GM18873 (cell line): ENCODE data around the gene CCM2L.

Source experiments
- ATAC-seq: cut with Tn5 transposase; IDR thresholded peaks from one replicate; pipeline ENCODE4 v1.9.1; 2021; ENCODE audit warnings: mild to moderate bottlenecking, moderate library complexity, moderate number of reproducible peaks; ENCODE audit not compliant: unreplicated experiment, low FRiP score

Gene CCM2L

DNA sequence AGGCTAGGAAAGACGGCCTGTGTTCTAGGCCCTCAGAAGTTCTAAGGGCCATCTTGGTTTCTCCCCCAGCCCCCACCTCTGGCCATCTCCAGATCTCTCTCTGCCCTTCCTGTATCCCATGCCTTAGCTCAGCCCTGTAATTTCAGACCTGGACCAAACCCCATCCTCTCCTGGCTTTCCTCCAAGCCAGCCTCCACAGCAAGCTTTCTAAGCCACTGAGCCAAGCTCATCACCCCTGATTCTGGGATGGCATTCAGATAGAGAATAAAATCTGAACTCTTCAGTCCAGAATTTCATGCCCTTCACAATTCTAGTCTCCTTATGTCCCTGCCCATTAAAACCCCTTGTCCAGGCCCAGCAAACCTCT lies 18.9 kb upstream of the CCM2L start:
- no peak for ATAC-seq

DNA sequence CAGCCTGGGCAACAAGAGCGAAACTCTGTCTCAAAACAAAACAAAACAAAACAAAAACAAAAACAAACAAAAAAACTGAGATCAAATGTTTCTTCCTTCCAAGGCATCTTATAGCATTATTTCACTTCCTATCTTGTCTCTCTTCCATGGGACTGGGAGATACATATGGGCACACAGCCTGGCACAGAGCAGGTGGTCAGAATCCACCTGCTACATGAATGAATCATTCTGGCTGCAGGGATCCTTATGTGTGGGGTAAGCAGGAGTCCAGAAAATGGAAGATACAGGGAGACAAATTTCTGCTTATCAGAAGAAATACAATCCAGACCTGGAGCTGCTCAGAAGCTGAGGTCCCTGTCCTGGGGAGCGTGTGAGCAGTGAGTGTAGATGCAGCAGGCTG lies 18.2 kb upstream of the CCM2L start:
- no peak for ATAC-seq

DNA sequence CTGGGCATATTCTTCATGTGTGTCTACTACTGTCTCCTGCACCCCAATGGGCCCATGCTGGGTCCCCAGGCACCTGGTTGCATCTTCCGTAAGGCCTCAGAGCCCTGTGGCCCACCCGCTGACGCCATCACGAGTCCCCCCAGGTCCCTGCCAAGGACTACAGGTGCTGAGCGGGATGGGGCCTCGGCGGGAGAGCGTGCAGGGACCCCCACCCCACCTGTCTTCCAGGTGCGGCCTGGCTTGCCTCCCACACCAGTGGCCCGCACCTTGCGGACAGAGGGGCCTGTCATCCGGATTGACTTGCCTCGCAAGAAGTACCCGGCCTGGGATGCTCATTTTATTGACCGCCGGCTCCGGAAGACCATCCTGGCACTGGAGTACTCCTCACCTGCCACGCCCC lies 13.2 kb upstream of the CCM2L start:
- ATAC-seq = no peak

DNA sequence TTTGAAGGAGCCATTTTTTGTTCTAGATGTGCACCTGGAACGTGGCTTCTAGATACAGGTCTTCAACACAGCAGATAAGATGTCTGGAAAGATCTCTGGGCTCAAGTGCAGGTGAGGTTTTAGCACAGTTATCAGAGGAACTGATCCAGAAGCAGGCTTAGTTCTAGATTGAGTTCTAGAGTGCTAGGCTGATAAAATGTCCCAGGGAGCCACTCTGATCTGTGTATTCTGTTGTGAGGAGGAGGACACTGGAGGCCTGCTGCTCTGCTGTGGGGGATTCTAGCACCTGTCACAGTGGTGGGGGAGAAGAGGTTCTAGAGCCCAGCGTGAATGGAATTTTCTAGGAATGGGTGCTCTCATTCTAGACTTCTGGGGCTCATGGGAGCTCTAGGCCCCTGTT lies 12.0 kb upstream of the CCM2L start:
- no peak for ATAC-seq

DNA sequence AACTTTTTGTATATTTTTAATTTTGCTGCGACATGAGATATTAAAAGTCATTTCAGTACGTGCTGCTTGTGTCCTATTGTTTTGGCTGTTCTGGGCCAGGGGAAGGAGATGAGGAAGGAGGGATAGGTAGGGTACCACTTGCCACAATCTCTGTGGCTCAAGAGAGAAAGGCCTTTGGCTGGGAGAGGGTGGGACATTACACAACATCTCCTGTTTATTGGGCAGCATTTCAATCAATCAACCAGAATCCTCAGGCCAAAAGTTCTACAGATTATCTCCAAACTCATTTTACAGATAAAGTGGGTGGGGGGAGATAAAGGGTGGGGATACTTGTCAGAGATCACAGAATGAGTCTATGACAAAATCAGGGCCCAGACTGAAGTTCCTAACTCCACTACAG lies 6.9 kb upstream of the CCM2L start:
- no peak for ATAC-seq

DNA sequence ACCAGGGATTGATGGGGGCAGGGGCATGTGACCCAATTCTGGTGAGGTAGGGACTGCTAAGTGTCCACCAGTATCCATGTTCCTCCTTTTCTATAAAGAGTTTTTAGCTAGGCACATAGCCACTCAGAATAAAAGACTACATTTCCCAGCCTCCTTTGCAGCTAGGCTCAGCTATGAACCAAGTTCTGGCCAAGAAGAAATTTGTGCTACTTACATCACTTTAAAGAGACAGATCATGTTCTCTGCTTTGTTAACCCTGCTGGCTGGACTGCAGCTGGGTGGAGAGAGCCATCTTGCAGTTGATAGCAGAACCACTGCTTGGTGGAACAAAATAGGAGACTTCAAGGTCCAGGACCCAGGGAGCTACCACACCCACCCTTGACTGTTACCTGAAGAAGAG lies 5.3 kb upstream of the CCM2L start:
- no peak for ATAC-seq

DNA sequence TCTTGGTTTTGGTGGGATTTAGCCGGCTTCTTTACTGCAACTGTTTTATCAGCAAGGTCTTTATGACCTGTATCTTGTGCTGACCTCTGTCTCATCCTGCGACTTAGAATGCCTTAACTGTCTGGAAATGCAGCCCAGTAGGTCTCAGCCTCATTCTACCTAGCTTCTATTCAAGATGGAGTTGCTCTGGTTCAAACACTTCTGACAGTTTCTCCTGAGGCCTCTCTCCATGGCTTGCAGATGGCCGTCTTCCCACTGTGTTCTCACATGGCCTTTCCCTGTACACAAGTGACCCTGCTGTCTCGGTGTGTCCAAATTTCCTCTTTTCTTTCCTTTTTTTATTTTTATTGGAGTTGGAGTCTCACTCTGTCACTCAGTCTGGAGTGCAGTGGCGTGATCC lies 4.2 kb upstream of the CCM2L start:
- ATAC-seq = no peak

DNA sequence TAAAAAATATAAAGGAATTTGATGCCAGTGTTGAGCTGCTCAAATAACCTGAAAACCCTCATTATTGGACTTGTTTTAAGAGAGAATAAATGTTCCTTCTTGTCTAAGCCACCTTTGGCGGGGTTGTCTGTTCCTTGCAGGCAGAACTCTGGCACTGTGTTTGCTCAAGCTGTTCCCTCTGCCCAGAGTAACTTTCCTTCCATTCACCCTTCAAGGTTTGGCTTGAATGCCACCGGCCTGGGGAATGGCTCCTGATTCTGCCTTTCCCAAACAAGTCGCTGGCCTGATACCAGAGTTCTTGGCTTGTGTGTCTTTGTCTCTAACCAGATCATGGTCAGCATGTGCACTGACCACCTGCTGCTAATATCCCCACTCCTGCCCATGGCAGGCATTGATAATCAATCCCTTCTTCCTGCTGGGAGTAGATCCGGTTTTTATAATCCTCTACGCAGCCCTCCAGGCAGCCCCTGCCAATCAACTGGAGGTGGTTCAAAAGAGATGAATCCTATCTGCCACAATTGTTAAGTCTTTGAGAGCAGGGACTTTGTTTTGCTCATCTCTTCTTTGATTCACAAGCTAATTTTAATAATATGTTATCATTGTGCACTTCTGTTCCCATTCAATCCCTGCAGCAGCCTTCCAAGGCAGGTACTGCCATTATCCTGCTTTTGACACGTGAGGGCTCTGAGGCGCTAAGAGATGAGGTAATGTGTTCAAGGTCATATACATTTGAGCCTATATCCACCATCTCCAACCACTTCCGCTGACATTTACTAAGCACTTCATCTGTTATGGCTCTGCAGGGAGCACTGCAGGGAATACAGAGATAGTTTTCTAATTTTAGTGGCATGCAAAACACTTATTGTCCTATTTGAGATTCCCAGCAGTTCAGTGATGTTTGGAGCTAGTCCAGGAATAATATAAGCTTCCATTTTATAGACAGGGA lies 3.1 kb upstream of the CCM2L start:
- no peak for ATAC-seq

DNA sequence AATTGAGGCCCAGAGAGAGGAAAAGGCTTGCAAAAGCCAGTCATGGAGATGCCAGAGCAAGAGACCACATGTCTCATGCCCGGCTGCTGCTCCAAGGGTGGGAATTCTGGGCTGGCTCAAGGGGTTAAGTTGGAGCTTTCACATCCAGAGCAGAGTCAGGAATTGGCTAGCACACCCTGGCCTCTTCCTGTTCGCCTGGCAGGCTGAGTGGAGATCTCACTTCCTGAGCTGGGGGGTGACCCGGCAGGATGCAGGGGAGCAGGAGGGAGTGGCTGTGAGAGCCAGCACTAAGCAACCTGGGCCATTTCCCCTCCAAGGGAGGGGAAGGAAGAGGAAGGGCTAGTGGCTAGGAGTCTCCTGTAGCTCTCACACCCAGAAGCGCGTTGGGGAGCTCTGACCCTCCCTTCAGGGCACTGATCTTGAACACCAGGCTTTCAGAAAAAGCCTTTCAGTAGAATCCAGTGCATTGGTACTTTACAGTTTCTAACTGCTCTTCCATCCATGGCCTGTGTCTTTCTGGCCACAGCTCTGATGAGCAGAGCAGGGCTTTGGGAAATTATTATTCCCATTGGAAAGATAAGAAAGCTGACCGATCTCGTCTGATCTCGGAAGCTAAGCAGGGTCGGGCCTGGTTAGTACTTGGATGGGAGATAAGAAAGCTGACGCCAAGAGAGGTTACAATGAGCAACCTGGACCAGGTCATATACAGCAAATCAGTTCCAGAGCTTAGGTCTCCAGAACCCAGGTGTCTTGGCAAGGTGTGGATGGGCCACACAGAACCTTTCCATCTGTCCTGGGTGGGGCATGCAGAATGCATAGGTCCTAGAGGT lies 2.2 kb upstream of the CCM2L start:
- no peak for ATAC-seq

DNA sequence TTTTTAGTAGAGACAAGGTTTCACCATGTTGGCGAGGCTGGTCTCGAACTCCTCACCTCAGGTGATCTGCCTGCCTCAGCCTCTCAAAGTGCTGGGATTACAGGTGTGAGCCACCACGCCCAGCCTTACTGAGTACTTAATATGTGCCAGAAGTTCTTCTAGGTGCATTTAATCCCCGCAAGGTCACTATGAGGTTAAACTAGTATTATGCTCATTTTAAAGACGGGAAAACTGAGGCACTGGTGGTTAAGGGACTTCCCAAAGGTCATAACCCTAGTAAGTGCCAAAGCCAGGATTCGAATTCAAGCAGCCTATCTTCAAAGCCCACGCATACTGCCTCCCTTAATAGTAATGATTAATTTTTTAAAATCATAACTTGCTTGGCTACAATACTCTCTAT lies 674 bp upstream of the CCM2L start:
- no peak for ATAC-seq

DNA sequence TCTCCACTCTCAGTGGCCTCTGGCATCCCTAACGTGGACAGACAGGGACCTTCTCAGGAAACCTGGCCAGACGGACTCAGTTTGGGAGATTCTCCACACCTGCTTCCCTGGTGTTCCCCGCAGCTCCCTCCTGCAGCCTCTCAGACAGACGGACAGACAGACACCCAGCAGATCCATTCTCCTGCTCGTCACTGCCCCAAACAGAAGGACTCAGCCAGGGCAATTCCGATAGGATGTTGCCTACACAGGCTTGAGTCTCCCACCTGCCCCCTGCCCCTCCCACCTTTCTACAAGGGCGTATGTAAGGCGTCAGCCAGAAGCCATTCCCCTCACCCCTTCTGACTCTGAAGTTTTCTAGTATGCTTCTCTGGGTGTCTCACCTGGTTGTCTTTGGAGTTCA lies 428 bp downstream of the CCM2L start:
- ATAC-seq = no peak

DNA sequence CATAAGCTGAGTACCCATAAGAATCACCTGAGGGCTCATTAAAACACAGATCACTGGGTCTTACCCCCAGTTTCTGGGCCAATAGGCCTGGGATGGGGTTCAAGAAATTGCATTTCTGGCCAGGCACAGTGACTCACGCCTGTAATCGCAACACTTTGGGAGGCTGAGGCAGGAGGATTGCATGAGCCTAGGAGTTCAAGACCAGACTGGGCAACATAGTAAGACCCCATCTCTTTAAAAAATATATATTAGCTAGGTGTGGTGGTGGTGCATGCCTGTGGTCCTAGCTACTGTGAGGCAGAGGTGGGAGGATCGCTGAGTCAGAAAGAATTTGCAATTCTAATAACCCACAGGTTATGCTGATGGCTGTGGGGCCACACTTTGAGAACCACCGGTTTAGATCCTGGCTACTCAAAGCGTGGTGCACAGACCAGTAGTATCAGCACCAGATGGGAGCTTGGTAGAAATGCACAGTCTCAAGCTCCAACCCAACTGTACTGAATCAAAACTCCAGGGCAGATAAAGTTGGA lies 2.0 kb downstream of the CCM2L start:
- ATAC-seq = no peak

DNA sequence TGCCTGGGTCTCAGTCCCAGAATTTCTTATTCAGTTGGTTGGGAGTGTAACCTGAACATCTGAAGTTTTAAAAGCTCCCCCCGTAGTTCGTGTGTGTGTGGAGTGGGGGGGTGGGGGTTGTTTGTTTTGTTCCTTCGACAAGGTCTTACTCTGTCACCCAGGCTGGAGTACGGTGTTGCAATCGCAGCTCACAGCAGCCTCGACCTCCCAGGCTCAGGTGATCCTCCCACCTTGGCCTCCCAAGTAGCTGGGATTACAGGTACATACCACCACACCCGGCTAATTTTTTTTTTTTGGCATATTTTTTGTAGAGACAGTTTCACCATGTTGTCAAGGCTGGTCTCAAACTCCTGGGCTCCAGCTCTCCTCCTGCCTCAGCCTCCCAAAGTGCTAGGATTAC lies 3.1 kb downstream of the CCM2L start:
- ATAC-seq = no peak

DNA sequence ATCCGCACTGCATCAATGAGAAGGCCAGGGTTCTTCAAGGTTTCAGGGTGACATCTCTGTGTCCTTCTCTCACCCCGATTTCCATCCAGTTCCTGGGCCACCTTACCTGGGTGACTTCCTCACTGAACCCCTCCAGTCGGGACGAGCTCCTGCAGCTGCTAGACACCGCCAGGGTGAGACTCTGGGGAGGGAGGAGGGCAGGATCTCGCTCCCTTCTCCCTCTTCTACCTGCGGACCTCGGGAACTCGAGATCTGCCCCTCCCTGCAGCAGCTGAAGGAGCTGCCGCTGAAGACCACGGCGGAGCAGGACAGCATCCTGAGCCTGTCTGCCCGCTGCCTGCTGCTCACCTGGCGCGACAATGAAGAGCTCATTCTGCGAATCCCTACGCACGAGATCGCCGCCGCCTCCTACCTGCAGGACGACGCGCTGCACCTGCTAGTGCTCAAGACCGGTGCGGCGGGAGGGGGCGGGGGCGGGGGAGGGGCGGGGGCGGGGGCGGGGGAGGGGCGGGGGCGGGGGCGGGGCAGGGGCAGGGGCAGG lies 7.5 kb downstream of the CCM2L start:
- ATAC-seq = no peak

DNA sequence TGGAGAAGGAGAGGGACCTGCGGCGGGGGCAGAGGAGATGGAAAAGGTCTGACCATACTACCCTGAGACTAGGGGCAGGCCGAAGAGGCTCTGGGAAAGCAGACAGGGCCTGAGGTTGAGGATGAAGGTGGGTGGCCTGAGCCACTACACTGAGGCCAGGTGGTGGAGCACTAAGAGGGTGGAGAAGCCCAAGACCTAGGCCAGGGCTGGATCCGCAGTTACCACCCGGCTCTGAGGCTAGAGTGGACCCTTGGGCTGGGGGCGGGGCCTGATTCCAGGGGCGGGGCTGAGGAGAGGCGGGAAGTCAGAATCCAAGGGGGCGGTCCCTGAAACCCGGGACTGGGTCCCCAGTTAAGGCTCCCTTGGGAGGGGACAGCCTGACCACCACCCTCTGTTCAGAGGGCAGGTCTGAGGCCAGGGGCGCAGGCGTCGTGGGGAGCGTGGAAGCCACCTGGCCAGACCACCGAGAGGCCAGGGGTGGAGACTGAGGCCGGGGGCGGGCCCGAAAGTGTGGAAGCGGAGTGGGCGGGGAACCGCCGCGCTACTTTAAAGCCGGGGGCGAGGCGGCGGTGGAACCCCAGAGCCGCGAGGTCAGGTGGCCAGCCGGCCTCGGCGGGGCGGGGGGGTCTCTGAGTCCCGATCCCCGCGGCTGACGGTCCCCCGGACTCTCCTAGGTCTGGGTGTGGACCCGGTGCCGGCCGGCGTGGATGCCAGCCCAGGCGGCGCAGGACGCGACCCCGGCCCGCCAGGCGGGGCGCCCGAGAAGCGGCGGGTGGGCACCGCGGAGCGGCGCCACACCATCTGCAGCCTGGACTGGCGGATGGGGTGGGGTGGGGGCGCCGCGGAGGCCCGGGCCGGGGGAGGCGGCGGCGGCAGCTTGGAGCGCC lies 8.3 kb downstream of the CCM2L start:
- ATAC-seq = no peak

DNA sequence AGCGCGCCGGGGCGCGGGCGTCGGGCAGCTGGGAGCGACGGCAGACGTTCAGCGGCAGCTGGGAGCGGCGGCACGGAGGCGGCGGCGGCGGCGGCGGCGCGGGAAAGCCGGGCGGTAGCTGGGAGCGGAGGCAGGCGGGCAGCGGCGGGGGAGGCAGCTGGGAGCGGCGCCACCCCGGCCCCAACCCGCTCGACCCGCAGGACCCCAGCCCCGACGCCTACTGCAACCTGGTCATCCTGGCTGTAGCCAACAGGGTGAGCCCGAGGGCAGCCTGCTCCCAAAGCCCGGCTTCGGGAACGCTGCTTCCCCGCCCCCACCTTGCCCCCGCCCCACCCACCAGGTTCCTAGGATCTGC lies 8.9 kb downstream of the CCM2L start:
- ATAC-seq = no peak

DNA sequence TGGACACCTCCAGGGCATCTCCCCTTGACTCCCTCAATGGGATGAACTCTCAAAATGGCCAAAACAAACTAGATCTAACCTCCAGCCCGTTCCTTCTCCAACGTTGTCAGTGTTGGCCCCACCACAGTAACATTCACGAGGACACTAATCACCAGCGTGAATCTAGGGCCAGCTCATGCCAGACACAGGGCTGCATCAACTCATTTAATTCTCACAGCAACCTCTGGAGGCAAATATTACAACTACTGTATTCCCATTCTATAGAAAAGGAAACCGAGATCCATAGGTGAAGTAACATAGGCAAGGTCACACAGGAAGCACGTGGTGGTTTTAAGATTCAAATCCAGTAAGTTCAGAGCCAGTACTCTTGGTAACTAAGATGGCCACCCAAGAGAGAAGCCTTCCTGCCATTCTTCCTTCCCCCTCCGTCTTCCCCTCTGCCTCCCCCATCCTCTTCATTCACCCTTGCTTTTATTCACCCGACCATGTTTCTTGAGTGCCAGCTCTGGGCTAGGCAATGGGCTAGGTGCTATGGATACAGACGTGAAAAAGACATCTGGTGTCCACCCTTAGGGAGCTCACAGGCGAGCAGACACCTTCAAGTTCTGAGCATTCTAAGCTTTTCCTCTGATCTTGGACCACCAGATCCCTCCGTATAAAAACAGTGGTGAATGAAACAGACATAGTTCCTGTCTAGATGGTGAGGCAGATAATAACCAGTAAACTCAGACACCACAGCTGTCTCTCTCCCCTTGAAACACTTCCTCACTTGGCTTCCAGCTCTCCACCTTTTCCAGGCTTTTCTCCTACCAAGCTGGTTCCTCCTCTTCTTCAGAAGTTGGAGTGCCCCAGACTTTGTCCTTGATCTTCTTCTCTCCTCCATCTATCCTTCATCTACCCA lies 9.6 kb downstream of the CCM2L start:
- no peak for ATAC-seq

DNA sequence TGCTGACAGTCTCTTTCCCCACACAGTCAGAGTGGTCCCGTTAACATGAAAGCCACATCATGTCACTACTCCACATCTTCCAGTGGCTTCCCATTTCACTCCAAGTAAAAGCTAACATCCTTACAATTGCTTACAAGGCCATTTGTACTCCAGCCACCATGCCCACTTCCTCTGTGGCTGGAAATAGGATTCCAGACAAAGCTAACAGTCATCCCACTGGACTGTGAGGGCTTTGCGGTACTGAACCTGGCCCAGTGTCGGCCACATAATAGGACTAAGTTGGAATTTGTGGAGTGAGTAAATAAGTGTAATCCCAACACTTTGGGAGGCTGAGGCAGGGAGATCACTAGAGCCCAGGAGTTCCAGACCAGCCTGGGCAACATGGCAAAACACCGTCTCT lies 10.9 kb downstream of the CCM2L start:
- ATAC-seq = no peak

DNA sequence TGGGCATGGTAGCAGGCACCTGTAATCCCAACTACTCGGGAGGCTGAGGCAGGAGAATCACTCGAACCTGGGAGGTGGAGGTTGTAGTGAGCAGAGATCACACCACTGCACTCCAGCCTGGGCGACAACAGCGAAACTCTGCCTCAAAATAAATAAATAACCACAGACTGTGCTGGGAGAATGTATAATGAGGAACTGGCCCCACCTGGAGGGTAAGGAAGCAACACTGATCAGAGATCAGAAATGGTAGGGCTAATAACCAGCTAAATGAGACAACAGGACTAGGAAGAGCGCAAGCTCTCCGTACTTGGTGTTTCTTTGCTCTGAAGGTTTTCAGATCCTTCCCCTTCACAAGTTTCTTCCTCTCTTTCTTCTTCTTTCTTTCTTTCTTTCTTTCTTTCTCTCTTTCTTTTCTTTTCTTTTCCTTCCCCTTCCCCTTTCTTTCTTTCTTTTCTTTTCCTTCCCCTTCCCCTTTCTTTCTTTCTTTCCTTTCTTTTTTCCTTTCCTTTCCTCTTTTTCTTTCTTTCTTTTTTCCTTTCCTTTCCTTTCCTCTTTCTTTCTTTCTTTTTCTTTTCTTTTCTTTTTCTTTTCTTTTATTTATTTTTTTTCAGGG lies 14.6 kb downstream of the CCM2L start:
- ATAC-seq = no peak
